Activated gamma-delta T cell treated with Interleukin-2 at 50 U/mL for 16 hours (primary cell): ENCODE measurements around the gene RBM33.

Source experiments
- DNase-seq: peaks from one replicate; pipeline ENCODE4 v3.0.0-alpha.2; 2020

RBM33 gene

DNA sequence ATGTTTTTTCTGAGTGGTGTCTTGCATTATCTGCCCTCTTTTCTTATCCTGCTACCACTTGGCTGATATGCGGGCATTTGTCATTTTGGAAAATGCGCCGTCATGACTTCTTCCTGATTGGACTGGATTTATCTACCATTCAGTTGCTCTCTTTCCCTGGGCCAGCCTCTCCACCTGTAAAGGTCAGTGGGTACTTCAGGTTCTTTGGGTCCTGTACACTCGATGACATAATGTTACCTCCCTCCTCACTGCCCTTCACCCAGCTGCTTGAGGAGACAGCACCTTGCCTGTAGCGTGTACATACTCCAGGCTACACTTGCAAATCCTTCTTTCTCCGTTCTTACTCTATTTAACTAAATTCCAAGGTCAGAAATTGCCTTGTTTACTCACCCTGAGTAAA lies 83.7 kb downstream of the RBM33 start:
- DNase-seq, result no peak

DNA sequence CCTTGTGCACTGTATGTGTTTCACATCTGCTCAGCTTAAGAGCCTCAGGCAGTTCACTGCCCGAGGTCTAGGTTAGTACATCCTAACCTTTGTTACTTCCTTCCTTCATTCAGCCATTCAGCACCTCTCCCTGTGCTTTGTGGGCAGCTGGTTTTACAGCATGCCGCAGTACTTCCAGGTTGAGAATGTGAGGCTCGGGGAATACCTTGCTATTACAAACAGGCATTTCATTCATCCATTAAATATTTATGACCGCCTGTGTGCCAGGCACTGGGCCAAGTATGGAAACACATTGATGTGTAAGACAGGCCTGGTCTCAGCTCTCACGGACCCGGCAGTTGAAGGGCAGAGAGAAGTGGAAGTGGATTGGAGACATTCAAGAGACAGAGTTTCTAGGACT lies 85.4 kb downstream of the RBM33 start:
- no peak for DNase-seq

DNA sequence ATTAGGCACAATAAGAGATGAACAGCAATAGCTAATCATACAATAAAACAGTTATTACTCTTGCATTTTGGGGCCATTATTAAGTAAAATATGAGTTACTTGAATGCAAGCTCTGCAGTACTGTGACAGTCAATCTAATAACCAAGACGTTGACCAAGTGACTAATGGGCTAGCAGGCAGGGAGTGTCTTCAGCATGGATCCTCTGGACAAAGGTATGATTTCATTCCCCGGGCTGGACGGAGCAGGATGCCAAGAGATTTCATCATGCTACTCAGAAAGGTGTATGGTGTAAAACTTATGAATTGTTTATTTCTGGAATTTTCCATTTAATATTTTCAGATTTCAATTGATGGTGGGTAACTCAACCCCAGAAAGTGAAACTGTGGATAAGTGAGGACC lies 86.9 kb downstream of the RBM33 start:
- DNase-seq, result no peak

DNA sequence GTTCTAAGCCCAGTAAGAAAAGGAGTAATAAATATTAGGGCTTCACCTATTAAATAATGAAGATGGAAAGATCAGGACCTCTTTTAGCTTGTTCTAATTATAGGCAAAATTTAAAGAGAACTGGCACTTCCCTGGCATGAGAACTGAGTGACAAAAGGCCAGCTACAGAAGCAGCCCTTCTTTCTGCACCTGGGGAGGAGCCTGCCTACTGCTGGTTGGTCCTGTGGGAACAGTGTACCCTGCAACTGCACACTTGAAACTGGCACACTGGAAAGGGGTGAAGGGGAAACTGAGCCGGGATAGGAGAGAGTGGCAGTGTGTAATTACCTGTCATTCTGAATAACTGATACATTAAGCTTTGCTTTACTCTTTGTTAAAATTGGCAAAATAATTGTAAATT lies 87.4 kb downstream of the RBM33 start:
- DNase-seq, result no peak

DNA sequence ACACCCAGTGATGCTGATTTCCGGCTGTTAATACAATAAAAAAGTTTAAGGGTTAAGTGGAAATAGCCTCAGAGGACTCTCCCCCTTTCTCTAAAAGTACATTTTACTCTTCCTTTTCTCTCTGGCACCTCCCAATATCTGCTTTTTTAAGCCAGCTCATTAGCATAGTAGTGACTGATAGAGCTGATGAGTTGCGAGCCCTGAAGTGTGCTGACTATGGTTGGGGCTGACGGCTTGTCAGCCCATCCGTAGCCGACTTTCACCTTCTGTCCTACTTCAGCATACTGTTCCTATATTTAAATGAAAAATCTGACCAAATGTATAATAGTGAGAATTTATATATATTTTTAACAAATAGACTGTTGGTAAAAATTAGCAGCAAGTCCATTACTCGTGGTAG lies 87.8 kb downstream of the RBM33 start:
- no peak for DNase-seq

DNA sequence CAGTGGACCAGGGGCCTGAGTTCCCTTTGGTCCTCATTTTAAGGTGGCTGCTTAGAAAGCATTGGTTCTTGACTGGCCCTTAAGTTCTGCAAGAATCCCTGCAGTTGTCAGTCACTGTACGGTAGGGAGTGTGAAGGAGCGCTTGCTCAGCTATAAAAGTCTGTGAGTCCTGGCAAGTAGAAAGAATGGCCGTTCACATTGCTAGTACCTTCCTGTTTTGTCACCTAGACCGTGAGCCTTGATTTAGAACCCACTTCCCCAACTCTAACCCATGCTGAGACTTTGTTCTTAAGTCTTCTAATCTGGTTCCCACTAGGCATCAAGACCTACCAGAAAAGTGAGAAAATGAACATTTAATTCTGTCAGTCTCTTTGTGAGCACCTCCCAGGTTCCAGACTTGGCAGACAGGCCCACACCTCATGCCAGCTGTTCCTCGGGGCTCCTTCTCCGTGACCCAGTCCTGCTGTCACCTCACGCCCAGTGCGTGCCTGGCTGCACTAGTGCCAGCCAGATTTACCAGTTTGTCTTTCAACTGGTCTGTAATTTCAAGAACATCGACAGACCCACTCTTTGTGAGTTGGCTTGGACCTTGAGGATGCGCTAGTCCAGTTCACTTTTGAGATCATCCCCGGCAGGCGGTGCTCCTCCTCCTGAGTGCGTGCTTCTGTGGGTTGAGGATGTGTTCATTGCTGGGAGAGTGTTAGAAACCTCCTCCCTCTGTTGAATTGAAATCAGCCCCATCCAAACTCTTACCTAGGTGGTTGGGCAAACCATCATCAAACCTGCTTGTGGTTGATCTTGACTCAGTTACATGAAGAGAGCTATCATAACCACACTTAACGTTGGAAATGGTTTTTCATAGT lies 89.4 kb downstream of the RBM33 start:
- no peak for DNase-seq

DNA sequence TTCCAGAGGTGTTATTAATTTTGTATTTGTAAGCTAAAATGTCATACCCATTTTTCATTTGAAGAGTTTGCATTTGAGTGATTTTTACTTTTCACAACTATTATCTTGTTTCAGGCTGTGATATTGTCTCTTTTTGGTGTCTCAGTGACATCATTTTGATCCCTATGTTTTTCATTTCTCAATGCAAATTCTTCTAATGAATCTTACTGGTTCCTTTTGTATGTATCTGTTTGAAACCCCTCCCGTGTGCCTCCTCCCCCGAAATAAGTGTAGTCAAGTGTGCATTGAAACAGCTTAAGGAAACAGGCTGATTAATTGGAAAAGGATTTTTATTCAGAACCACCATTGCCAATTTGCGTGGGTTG lies 90.0 kb downstream of the RBM33 start:
- DNase-seq, result no peak

DNA sequence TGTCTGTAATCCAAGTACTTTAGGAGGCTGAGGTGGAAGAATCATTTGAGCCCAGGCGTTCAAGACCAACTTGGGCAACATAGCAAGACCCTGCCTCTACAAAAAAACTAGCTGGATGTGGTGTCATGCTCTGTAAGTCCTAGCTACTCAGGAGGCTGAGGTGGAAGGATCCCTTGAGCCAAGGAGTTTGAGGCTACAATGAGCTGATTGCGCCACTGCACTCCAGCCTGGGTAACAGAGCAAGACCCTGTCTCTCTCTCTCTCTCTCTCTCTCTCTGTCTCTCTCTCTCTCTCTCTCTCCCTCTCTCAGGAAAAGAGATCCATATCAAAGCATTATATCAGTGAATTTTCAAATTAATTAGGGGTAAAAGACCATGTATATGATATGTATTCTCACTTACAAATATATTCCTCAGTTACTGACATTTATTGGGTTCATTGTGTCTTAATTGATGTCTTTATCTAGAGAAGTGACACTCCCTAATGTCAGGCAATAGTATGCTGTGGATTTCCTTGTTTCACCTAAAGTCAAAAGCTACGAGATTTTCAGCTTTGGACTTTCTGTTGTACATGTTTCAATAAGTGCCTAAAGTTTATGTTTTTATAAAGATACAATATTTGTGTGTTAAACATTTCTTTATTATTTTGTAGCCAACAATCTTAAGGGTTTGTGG lies 91.1 kb downstream of the RBM33 start:
- DNase-seq, result no peak

DNA sequence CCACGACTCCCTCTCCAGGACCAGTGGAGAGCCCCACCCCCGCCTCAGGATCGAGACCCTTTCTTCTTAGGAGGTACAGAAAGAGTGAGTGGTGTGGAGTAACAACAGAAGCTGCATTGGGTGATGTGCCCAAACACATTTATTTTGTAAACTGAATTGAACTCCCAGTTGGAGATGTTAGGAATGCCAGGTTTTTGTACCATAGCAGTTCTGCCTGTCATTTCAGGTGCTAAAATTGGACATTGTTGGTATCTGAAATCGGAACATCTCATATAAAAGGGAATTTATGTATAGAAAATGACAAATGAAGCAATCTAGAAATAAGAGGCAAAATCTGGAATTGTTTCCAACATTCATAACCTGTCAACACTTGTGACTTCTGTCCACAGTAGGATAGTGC lies 93.1 kb downstream of the RBM33 start:
- no peak for DNase-seq

DNA sequence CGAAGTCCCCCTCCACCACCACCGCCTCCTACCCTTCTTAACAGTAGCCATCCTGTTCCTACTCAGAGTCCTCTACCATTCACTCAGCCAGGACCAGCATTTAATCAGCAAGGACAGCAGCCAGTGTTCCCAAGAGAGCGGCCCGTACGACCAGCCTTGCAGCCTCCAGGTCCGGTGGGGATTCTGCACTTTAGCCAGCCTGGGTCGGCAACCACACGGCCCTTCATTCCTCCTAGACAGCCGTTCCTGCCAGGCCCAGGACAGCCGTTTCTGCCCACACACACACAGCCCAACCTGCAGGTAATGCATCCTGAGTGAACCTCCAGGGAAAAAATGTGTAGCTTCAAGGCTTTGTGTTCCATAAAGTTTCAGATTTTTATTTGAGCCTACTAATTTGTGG lies 93.6 kb downstream of the RBM33 start:
- no peak for DNase-seq

DNA sequence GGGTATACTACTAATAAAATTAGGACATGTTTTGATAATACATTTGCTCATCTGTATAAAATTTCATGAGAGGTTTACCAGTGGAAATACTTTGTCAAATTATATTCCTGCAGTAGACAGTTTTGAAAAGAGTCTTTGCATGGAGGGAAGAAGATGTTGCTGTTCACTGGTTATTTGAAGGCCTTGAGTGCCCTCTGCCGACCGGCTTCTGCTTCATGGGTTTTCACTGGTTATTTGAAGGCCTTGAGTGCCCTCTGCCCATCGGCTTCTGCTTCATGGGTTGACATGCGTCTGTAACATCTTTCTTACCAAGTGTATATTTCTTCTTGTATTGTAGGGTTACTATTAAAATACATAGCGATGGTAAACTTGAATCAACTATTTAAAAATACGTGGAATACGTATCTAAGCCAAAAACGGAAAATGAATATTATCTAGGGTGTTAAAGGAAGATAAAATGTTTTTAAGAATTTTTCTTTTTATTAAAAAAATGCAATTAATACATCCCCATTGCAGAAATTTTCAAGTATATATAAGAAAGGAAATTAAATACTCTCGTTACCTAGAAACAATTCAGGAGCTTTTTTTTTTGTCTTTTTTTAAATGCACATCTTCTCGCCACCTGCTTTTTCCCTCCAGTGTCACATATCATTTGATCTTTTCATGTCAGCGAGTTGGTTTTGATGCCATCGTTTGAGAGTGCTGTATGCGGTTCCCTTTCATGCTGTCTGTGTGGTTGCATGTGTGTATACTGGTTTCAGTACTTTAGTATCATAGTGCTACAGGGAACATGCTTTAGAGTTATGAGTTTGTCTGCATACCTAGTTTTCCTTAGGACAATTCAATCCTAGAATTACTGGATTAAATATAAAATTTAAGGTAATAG lies 94.4 kb downstream of the RBM33 start:
- DNase-seq, result peak; percentile 53

DNA sequence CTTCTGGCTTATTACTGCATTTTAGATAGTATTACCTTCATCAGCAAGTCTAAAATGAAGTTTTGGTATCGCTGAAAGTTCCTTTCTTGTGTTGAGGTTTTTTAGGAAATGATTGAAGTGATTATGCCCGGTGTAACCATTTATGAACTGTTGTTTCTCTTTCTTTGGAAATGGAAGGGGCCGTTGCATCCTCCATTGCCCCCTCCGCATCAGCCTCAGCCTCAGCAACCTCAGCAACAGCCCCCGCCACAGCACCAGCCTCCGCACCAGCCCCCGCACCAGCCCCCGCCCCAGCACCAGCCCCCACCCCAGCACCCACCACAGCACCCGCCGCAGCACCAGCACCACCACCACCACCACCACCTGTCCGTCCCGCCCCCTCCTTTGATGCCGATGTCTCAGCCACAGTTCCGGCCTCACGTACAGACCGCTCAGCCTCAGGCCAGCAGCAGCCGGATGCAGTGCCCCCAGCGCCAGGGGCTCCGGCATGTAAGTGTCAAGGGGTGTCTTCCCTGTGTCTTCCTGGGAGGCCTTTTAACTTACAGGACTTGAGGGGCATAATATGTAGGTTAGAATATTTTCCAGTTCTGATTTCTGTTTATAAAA lies 95.2 kb downstream of the RBM33 start:
- peak; percentile 22 for DNase-seq

DNA sequence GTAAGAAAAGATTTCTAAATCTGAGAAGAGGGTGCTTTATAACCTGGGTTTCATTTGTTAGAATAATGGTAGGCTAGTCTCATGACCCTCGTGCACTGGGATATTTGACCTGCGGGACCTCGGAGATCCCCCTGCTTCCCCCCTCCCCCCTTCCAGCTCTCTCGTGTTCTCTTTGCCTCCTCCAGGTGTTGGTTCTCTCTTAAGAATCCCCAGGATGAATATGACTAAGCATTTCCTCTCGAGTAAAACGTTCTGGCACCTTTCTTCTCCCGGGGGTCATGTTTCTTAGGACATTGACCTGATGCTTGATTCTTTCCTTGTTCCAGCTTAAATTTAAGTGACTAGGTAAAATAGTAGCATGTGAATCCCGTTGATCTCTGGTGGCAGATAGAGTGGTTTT lies 96.6 kb downstream of the RBM33 start:
- no peak for DNase-seq

DNA sequence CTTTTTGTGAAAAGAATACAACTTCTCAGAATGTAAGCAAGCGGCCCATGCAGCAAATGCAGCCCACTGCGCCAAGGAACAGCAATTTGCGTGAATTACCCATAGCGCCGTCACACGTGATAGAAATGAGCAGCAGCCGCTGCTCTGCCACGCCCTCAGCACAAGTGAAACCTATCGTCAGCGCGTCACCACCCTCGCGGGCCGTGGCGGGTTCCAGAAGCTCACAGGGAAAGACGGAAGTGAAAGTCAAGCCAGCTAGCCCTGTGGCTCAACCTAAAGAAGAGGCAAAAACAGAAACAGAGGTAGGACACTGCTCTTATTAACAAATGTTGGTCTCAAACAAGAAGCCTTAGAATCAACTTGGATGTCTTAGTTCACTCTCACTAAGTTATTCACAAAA lies 97.3 kb downstream of the RBM33 start:
- DNase-seq, result no peak

DNA sequence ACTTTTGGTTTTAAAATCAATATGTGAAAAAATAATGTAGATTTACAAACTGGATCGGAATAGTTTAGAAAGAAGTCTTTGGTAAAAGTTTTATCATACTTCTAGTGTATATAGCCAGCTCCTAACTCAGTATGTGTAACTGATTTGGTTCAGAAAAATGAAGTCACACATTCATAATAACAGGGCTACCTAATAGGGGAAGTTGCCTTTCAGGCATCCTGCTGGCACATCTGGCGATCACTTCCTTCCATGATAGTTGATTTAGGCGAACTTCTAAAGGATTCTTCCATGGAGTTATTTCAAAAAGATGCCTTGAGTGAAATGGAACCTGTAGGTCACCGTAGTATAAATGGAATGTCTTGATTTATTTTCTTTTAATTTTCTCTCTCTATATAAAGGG lies 98.7 kb downstream of the RBM33 start:
- no peak for DNase-seq

DNA sequence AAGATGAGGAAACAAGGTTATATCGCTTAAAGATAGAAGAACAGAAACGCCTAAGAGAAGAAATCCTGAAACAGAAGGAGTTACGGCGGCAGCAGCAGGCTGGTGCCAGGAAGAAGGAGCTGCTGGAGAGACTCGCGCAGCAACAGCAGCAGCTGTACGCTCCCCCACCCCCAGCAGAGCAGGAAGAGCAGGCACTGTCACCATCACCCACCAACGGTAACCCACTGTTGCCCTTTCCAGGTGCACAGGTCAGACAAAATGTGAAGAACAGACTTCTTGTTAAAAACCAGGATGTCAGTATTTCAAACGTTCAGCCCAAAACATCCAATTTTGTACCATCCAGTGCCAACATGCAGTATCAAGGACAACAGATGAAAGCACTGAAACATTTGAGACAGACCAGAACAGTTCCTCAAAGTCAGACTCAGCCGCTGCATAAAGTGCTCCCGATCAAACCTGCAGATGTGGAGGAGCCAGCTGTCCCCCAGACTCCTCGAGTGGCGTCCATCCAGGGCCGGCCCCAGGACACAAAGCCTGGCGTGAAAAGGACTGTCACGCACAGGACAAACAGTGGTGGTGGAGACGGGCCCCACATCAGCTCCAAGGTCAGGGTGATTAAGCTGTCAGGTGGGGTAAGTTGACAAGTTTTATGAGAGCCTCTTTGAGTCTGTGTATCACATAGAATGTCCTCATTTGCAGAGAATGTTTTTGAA lies 100.7 kb downstream of the RBM33 start:
- no peak for DNase-seq

DNA sequence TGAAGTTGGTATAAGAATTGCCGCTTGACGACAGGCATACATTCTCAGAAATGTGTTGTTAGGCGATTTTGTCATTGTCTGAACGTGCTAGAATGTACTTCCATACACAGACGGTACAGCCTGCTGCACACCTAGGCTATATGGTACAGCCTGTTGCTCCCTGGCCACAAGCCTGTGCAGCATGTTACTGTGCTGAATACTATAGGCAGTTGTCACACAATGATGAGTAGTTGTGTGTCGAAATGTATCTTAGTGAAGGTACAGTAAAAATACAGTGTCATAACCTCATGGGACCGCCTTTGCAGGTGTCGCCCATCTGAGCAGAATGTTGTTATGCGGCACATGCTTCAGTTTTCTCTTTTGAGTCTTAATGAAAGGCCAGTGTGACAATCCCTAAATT lies 101.3 kb downstream of the RBM33 start:
- no peak for DNase-seq

DNA sequence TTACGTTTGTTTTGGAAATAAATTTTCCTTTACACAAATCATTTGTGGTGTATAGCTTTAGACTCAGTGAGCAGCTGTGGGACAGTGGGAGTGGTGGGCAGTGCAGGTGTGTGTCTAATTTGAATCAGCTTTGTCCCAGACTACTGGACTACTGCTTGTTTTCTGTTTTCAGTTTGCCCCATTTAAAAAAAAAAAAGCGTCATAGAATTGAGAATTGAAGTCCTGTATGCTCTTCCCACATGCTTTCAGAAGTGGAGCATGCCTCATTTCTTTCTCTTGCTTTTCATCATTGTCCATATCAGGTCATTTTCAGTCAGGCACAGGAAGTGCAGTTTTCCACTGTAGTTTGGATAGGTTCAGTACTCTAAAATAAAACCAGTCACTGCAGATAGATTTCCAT lies 101.7 kb downstream of the RBM33 start:
- no peak for DNase-seq

DNA sequence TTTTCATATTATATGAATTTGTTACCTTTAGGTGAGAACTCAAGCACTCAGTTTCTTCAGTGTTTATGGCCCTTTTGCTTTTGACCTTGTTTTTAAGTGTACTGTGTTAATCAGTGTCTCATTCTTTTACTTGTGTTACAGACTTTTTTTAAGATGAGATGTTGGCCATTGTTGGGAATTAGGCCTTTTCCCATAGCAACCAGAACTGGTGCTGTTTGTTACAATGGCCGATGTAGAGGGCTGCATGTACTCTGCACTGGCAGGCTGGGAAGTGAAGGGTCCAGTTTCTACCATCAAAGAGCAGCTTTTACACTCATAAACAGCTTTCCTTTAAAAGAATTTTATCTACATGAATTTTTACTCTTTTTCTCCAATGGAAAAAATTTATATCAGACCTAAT lies 102.7 kb downstream of the RBM33 start:
- DNase-seq, result no peak

DNA sequence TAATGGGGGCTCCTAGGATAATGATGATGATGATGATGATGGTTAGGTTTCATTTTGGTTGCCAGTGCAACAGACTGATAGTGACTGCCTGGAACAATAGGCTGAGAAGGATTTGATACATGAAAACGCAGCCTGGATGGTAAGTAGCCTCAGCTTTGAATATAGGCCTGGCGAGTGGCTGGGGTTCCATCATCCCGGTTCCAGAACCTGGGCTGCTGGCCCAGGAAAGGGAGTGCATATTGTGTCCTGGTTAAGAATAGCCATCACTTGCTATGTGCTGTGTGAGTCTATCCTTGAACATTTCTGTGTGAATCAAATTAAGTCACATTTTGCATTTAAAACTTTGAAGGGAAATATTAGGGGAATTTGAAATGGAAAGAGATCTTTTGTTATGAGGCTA lies 105.1 kb downstream of the RBM33 start:
- no peak for DNase-seq

DNA sequence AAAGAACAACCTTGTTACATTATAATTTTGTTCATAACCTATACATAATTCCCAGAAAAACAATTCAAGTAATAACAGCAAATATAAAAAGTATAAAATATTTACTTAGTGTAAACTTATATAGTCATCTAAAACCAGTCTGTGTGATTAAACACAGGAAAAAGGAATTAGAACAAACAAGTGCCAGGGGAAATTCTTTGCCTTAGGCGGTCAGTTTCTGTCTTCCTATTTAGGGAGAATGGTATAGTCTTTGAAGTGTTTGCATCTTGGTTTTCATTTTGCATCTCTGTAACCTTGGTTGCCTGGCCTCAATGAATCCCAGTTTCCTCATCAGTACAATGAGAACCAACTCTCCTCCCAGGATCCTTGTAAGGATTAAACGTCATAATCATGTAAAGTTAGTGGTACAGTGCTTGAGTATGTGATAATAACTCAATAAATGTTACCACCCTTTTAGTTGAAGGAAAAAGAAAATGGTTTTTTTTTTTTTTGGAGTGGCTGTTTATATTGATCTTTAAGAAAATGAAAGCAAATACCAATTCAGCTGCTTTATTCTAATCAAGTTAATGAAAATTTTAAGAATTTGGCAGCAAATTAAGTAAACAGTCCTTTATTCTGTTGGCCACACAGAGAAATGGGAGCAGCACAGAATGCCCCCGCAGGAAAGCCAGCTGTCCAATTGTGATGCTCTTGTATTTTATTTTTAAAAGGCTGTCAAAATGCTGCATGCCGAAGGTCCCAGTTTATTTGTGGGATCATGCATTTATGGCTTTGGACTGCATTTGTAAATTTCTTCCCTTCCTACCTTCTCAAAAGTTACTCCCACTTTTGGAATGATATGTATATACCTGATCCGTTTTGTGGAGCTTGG lies 106.0 kb downstream of the RBM33 start:
- no peak for DNase-seq

DNA sequence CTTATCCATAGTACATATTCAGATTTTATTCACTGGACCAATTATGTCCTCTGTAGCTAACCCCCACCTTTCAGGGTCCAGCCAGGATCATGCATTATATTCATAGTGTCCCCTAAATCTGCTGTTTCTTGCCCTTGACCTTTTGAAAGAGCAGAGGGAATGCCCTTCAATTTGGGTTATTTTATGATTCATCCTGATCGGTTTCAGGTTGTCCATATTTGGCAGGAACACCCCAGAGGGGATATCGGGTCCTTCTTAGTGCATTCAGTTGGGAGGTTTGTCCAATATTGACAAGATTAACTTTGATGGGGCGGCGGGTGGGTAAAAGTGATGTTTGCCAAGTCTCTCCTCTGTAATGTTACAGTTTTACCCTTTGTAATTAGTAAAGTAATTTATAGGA lies 106.9 kb downstream of the RBM33 start:
- DNase-seq, result no peak
